ENCODE measurements around the gene BHLHE41.

The BHLHE41 gene

DNA sequence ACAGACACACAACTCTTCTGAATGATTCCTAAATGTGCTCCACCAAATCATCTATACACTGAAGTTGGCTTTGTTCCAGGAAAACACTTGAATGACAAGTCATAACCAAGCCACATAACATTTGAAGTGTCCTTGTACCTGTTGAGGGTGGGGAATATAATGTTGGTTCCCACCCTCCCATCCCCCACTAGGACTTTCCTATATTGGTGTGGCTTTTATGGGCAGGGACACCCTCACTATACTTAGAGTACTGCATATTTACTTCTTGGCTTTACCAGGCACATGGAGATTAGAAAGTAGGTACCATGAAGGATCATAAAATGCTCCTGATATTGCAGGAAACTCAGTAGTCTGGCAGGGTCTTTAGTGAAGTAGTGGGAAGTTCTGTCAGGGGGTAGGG, 9.7 kb upstream of the BHLHE41 start:
- DNase-seq (ENCODE audit: low spot score), result no peak

GRCh38 chr12:26133521-26133920, 8.7 kb upstream of the BHLHE41 start:
- DNase-seq (ENCODE audit: low spot score), result no peak

DNA sequence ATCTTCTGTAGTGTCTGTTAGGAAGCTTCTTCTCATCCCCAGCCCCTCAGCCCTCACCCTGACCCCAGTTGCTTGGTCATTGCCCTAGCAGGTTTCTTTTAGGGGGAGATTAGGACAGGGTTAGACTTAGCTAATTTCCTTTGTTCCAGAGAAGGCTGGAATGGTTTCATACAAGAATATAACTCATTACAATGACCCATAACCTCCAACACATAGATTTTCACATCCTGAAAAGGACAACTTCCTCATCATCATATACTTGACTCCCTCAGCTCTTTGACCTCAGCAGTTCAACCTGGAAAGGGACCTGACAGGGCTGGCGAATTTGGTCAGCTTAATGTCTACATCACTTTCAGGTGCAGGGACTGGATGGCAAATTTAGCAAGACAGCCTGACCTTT, 8.0 kb upstream of the BHLHE41 start:
- DNase-seq (ENCODE audit: low spot score), result no peak

DNA sequence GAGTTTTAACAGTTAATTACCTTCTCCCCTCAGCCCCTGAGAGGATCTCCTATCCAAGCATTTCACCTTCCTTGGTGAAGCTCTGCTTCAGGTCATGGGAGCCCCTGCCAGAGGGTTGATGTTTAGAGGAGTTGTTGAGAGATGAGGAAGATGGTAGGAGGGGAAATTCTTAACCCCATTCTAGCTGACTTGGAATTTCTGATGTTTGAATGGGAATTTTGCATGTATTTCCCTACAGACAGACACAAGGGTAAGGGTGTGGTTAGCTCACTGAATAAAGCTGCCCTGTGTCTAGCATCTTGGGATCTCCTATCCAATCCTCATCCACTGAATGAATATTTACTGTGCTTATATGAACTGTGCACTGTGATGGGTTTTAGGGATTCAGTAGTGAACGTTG, 7.1 kb upstream of the BHLHE41 start:
- DNase-seq (ENCODE audit: low spot score), result no peak

DNA sequence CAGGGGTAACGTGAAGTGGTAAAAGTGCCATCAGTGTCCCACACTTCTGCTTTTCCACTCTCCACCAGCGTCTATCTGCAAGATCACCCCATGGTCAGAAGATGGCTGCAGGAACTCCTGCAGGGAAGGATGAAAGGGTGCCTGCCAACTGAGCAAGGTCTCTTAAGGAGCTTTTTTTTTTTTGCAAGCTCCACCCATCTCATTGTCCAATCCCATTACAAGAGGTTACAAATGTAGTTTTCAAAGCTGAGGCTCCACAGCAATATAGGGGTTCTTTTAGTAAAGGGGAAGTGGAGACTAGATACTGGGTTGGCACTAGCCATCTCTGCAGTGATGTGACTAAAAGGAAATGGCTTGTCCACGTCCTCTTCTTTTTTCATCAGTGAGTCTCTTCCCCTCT, 5.9 kb upstream of the BHLHE41 start:
- DNase-seq (ENCODE audit: low spot score), result no peak

- no peak for DNase-seq (ENCODE audit: low spot score)
These were observed 3.3 kb upstream of the BHLHE41 start for GRCh38 chr12:26128168-26128567.

GRCh38 chr12:26127404-26127803, 2.6 kb upstream of the BHLHE41 start:
- DNase-seq (ENCODE audit: low spot score), result no peak

DNA sequence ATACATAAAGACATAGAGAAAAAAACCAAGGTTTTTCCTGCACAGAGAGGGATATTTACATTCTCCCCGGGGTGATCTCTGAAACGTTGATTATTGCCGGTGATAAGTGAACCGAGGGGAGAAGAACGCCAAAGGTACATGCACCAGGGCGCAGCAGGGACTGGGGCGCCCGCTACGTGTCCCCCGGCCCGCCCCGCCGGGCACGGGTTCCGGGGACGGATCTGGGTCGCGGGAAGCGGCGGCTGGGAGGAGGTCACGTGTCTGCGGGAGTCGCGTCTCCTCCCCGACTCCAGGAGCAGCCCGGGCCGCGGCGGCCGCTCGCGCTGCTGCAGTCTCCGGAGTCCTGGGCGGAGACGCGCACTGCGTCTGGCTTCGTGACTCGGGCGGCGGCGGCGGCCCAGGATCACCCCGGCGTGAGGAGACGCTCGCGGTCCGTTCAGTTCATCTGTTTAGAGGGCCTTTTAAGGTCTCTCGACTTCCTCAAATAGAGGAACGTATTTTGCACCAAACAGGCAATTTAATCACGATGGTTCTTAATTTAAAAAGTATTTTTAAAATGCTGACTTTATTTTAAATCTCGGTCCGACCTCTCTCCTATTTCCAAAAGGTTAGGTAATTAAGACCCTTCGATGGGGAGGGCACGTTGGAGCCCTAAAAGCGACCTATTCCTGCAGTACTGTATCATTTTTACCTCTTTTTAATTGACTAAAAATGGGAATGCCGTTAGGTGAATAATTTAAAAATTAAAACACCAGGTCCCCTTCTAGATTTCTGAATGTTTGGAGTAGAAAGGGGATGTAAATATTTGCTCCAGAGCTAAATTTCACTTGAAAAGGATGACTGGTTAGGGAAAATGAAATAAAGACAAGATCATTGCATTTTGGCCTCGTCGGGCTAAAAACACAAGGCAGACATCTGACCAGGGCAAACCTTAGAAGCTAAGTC, 1.8 kb upstream of the BHLHE41 start:
- DNase-seq (ENCODE audit: low spot score), result peak; percentile 89

- DNase-seq (ENCODE audit: low spot score), result peak; percentile 95
These were observed 833 bp upstream of the BHLHE41 start for GRCh38 chr12:26125400-26126339.

DNA sequence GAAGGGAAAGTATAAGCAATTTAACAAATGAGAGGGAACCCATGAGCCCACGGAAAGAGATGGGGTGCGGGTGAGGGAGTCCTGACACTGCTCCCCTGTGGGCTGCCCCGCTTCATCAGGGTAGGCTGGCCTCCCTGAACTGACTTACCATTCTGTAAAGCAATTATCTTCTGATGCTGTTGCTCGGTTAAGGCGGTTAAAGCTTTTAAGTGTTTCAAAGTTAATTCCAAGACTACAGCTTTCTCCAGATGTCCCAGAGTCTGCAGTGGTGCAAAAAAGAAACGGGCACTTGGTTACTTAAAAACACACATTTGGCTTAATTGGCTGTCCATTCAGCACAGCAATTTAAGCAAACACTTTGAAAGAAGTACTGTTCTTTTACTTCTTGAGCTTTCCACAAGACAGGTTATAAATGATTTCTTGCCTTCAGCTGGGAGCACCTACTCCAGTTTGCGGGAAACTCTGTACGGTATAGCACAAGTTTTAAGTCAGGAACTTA, 1.3 kb downstream of the BHLHE41 start:
- no peak for DNase-seq (ENCODE audit: low spot score)

DNA sequence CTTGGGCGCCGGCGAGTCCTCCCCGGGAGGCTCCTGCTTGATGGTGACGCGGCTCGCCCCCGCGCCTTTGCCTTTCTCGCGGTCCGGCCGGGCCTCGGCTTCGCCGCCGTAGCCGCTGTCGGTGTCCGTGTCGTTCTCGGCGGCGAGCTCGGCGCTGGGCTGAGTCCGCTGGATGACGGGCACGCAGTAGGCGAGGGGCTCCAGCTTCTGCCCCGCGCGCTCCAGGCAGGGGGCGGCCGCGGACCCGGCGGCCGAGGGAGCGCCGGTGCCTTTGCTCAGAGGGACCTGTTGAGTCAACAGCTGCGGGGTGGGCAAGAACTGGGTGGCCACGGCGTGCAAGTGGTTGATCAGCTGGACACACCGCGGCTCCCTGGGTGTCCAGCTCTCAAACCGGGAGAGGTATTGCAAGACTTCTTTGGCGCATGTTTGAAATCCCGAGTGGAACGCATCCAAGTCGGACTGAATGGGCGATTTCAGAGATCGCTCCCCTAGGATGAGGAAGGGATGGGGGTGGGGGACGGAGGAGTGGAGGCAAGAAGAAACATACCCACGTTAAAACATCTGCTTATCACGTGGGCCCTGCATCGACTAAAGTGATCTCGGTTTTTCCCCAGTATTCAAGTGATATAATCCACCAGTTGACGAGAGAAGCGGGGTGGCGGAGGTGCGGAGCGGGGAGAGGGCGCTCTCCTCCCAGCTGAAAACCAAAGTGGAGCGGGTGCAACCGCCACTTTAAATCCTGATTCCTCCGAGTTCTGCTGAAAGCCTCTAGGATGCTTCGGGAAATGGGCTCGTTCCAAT, 2.0 kb downstream of the BHLHE41 start:
- DNase-seq (ENCODE audit: low spot score), result peak; percentile 75

GRCh38 chr12:26122061-26122680, 2.7 kb downstream of the BHLHE41 start:
- peak; percentile 31 for DNase-seq (ENCODE audit: low spot score)

- no peak for DNase-seq (ENCODE audit: low spot score)
These were observed 3.3 kb downstream of the BHLHE41 start for GRCh38 chr12:26121323-26122060.

- DNase-seq (ENCODE audit: low spot score), result peak; percentile 10
These were observed 4.1 kb downstream of the BHLHE41 start for GRCh38 chr12:26120561-26121274.

GRCh38 chr12:26119391-26119989, 5.3 kb downstream of the BHLHE41 start:
- peak; percentile 70 for DNase-seq (ENCODE audit: low spot score)

- DNase-seq (ENCODE audit: low spot score), result no peak
These were observed 6.5 kb downstream of the BHLHE41 start for GRCh38 chr12:26118308-26118707.

GRCh38 chr12:26116829-26117715, 7.8 kb downstream of the BHLHE41 start:
- DNase-seq (ENCODE audit: low spot score), result no peak

- DNase-seq (ENCODE audit: low spot score), result no peak
These were observed 10.0 kb downstream of the BHLHE41 start for GRCh38 chr12:26114720-26115401.
